ENCODE data around the gene SETD2. TPM values are rescaled to one million over a fixed set of nuclear protein-coding genes. Genes with fewer than 3 reads are reported as not detected.

The SETD2 gene
- total RNA-seq, 1 donor from 2014 or later: 21.0 TPM

- no peaks in the 10 kb centered on the region for H3K27me3 ChIP-seq
- peaks cover 3 to 7% of the 10 kb centered on the region in 2 donors for H3K4me1 ChIP-seq
- H3K9me3 ChIP-seq: no peaks in the 10 kb centered on the region
- peak; percentile 68 to 94 for DNase-seq (ENCODE audit: low spot score in 2 of 2)
- H3K36me3 ChIP-seq: peaks cover 5 to 26% of the 10 kb centered on the region in 2 donors
- H3K4me3 ChIP-seq: peak overlapping the region; percentile 78 to 79
- TF ChIP-seq CTCF (IDR thresholded peaks at IDR 0.05): no peak
- H3K27ac ChIP-seq: peak overlapping the region; percentile 80 to 91
- intact Hi-C loops (cut with DNase I): loop anchor here (1.0 kb wide), 2 partner anchors 33 to 74 kb away; partner anchors contain the start of gene CCDC12
These were observed 154.4 kb downstream of the SETD2 start for GRCh38 chr3:47009225-47010110.

DNA sequence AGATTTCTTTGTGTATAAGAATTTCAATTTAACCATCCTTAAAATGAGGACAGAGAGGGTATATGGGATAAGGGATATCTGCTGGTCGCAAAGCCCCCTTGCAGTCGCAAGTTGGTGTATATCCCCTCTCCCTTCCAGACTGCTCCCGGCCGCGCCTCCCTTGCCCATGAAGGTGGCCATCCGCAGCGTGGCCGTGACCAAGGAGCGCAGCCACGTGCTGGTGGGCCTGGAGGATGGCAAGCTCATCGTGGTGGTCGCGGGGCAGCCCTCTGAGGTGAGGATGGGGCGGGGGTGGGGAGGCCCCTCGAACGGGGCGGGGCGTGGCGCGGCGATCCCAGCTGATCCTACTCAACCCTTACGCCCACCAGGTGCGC, 155.1 kb downstream of the SETD2 start:
- intact Hi-C loops (cut with DNase I): loop anchor here (1.0 kb wide), 2 partner anchors 33 to 74 kb away; partner anchors contain the start of gene CCDC12
- Histone ChIP-seq H3K36me3 (peaks cover 10 to 26% of the 10 kb centered on the region in 2 donors), H3K9me3 (no peaks in the 10 kb centered on the region), H3K4me1 (peaks cover 3 to 7% of the 10 kb centered on the region in 2 donors), H3K4me3 (peak overlapping the region; percentile 78 to 79), H3K27me3 (no peaks in the 10 kb centered on the region), H3K27ac (peak overlapping the region; percentile 80 to 91)
- no peak for DNase-seq (ENCODE audit: low spot score in 2 of 2)
- no peak for TF ChIP-seq CTCF (IDR thresholded peaks at IDR 0.05)

GRCh38 chr3:47008234-47008796, 155.6 kb downstream of the SETD2 start:
- Histone ChIP-seq H3K27ac (peak overlapping the region; percentile 80 to 91), H3K4me3 (peak overlapping the region in 1 of 2 donors; percentile 79), H3K36me3 (peaks cover 5 to 25% of the 10 kb centered on the region in 2 donors), H3K4me1 (peaks cover 3 to 7% of the 10 kb centered on the region in 2 donors), H3K9me3 (no peaks in the 10 kb centered on the region), H3K27me3 (no peaks in the 10 kb centered on the region)
- intact Hi-C loops (cut with DNase I): no loop called here
- TF ChIP-seq CTCF (IDR thresholded peaks at IDR 0.05): no peak
- no peak for DNase-seq (ENCODE audit: low spot score in 2 of 2)

- peaks cover 3 to 7% of the 10 kb centered on the region in 2 donors for H3K4me1 ChIP-seq
- no peak for TF ChIP-seq CTCF (IDR thresholded peaks at IDR 0.05)
- H3K27me3 ChIP-seq: no peaks in the 10 kb centered on the region
- H3K9me3 ChIP-seq: no peaks in the 10 kb centered on the region
- DNase-seq (ENCODE audit: low spot score in 2 of 2): peak in 1 of 2 donors; percentile 61
- intact Hi-C loops (cut with DNase I): no loop called here
- peaks cover 10 to 29% of the 10 kb centered on the region in 2 donors for H3K36me3 ChIP-seq
- H3K4me3 ChIP-seq: no peak overlapping the region
- H3K27ac ChIP-seq: no peak overlapping the region
These were observed 156.3 kb downstream of the SETD2 start for GRCh38 chr3:47007482-47008233.

DNA sequence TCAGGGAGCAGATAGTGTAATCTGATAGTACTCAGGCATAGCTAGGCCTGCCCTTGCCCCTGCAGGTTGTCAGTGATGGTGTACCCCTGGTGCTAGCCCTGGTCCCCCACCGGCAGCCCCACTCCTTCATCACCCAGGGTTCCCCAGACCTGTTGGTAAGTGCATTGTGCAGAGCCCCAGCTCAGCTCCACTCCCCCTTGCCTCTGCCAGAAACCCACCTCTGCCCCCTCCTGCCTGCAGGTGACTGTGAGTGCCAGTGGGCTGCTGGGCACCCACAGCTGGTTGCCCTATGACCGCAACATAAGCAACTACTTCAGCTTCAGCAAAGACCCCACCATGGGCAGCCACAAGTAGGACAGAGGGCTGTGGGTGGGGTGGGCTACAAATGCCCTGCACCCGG, 156.9 kb downstream of the SETD2 start:
- peak in 1 of 2 donors; percentile 53 for DNase-seq (ENCODE audit: low spot score in 2 of 2)
- intact Hi-C loops (cut with DNase I): no loop called here
- peaks cover 3 to 7% of the 10 kb centered on the region in 2 donors for H3K4me1 ChIP-seq

More for the DNA sequence above, 156.9 kb downstream of the SETD2 start:
- TF ChIP-seq CTCF (IDR thresholded peaks at IDR 0.05): no peak
- H3K4me3 ChIP-seq: no peak overlapping the region
- H3K27me3 ChIP-seq: no peaks in the 10 kb centered on the region
- no peaks in the 10 kb centered on the region for H3K9me3 ChIP-seq
- peaks cover 11 to 36% of the 10 kb centered on the region in 2 donors for H3K36me3 ChIP-seq
- H3K27ac ChIP-seq: no peak overlapping the region
